WTC11 (cell line): Measurements from ENCODE around the gene FYN. TPM values are rescaled to one million over a fixed set of nuclear protein-coding genes. Genes with fewer than 3 reads are reported as not detected.

Experiments used
- ATAC-seq: fragments of 200-7000 bp; cut with Tn5 transposase; 2 replicates; pipeline ENCODE4 v1.10.0; 2021; ENCODE audit warnings: mild to moderate bottlenecking, moderate library complexity
- CTCF ChIA-PET: fragments of 300-600 bp; sonication (Branson Sonifier 250); formaldehyde crosslinking; loops from one replicate; lab custom pipeline; 2021; ENCODE audit warnings: antibody characterized with exemption; lab: Charles Lee
- POLR2A ChIA-PET: fragments of 350-600 bp; sonication (Branson Sonifier 250); formaldehyde crosslinking; loops from one replicate; lab custom pipeline; 2021; ENCODE audit warnings: antibody characterized with exemption; lab: Charles Lee
- DNase-seq: peaks from one replicate; pipeline ENCODE4 v3.0.0; 2021; ENCODE audit warnings: low spot score
- H3K27ac Mint-ChIP-seq: 2 replicates; pipeline ENCODE4 v1.8.0; 2021; ENCODE audit warnings: mixed read lengths
- H3K27me3 Mint-ChIP-seq: 2 replicates; pipeline ENCODE4 v1.8.0; 2021; ENCODE audit warnings: low read depth, mild to moderate bottlenecking, moderate library complexity, mixed read lengths
- H3K36me3 Mint-ChIP-seq: 2 replicates; pipeline ENCODE4 v1.8.0; 2021; ENCODE audit warnings: mixed read lengths
- H3K4me1 Mint-ChIP-seq: 2 replicates; pipeline ENCODE4 v1.8.0; 2022; ENCODE audit warnings: mixed read lengths
- H3K4me3 Mint-ChIP-seq: 2 replicates; pipeline ENCODE4 v1.8.0; 2021; ENCODE audit warnings: mild to moderate bottlenecking, moderate library complexity, mixed read lengths
- H3K9me3 Mint-ChIP-seq: 2 replicates; pipeline ENCODE4 v1.8.0; 2021; ENCODE audit warnings: mixed read lengths
- ATF3 ChIP-seq: sonication (generic); formaldehyde crosslinking; conservative IDR thresholded peaks from 2 replicates; pipeline ENCODE4 v1.8.1; 2022; ENCODE audit warnings: mild to moderate bottlenecking, missing genetic modification reagents
- CBFB ChIP-seq: sonication (generic); formaldehyde crosslinking; IDR thresholded peaks from 2 replicates; pipeline ENCODE4 v1.8.1; 2022; ENCODE audit warnings: mild to moderate bottlenecking, low read depth, missing genetic modification reagents
- CREM ChIP-seq: sonication (generic); formaldehyde crosslinking; IDR thresholded peaks from 2 replicates; pipeline ENCODE4 v1.8.1; 2022; ENCODE audit warnings: mild to moderate bottlenecking, missing genetic modification reagents, moderate library complexity
- CTCF ChIP-seq: fragments of 200-600 bp; IDR thresholded peaks from 2 replicates; pipeline ENCODE4 v1.8.0; 2022; ENCODE audit warnings: antibody characterized with exemption
- EMX1 ChIP-seq: fragments of 250-450 bp; sonication (Bioruptor Pico); IDR thresholded peaks from 2 replicates; pipeline ENCODE4 v1.8.0; 2021; ENCODE audit warnings: mild to moderate bottlenecking
- FOXJ3 ChIP-seq: sonication (generic); formaldehyde crosslinking; IDR thresholded peaks from 2 replicates; pipeline ENCODE4 v1.9.0; 2021; ENCODE audit warnings: missing genetic modification reagents, mild to moderate bottlenecking, borderline replicate concordance
- GABPB1 ChIP-seq: sonication (generic); formaldehyde crosslinking; IDR thresholded peaks from 2 replicates; pipeline ENCODE4 v1.8.1; 2023; ENCODE audit warnings: mild to moderate bottlenecking, missing genetic modification reagents
- GTF2I ChIP-seq: fragments of 250-450 bp; sonication (Bioruptor Pico); conservative IDR thresholded peaks from 2 replicates; pipeline ENCODE4 v1.4.0; 2021; ENCODE audit warnings: mild to moderate bottlenecking
- HMGA2 ChIP-seq: fragments of 250-450 bp; sonication (Bioruptor Pico); IDR thresholded peaks from 2 replicates; pipeline ENCODE4 v1.4.0; 2021; ENCODE audit warnings: mild to moderate bottlenecking, moderate library complexity
- KAT7 ChIP-seq: sonication (generic); formaldehyde crosslinking; IDR thresholded peaks from 2 replicates; pipeline ENCODE4 v1.8.1; 2023; ENCODE audit warnings: missing genetic modification reagents, mild to moderate bottlenecking, borderline replicate concordance
- MYBL2 ChIP-seq: sonication (generic); formaldehyde crosslinking; IDR thresholded peaks from 2 replicates; pipeline ENCODE4 v1.8.1; 2023; ENCODE audit warnings: mild to moderate bottlenecking, moderate library complexity, missing genetic modification reagents
- SMAD4 ChIP-seq: sonication (generic); formaldehyde crosslinking; IDR thresholded peaks from 2 replicates; pipeline ENCODE4 v1.8.0; 2022; ENCODE audit warnings: mild to moderate bottlenecking, missing genetic modification reagents
- TEAD4 ChIP-seq: sonication (generic); formaldehyde crosslinking; IDR thresholded peaks from 2 replicates; pipeline ENCODE4 v1.8.0; 2022; ENCODE audit warnings: mild to moderate bottlenecking, missing genetic modification reagents
- ZNF121 ChIP-seq: sonication (generic); formaldehyde crosslinking; IDR thresholded peaks from 2 replicates; pipeline ENCODE4 v1.8.0; 2023; ENCODE audit warnings: missing genetic modification reagents
- ZNF138 ChIP-seq: sonication (generic); formaldehyde crosslinking; conservative IDR thresholded peaks from 2 replicates; pipeline ENCODE4 v1.8.1; 2022; ENCODE audit warnings: mild to moderate bottlenecking, moderate library complexity, missing genetic modification reagents
- ZNF219 ChIP-seq: sonication (generic); formaldehyde crosslinking; IDR thresholded peaks from 2 replicates; pipeline ENCODE4 v1.8.0; 2023; ENCODE audit warnings: missing genetic modification reagents, mild to moderate bottlenecking, borderline replicate concordance
- ZNF232 ChIP-seq: sonication (generic); formaldehyde crosslinking; IDR thresholded peaks from 2 replicates; pipeline ENCODE4 v1.8.0; 2022; ENCODE audit warnings: mild to moderate bottlenecking, missing genetic modification reagents
- ZNF416 ChIP-seq: fragments of 250-450 bp; sonication (Bioruptor Pico); IDR thresholded peaks from 2 replicates; pipeline ENCODE4 v1.9.0; 2021; ENCODE audit warnings: mild to moderate bottlenecking, inconsistent platforms
- total RNA-seq: library from RNA; stranded (reverse); gene quantifications from 3 replicates; pipeline ENCODE4 v1.2.3, GENCODE V29; 2021
- TF ChIP-seq, protein P1 (sequence below): sonication (generic); formaldehyde crosslinking; IDR thresholded peaks from 2 replicates; pipeline ENCODE4 v1.8.1; 2022; ENCODE audit warnings: mild to moderate bottlenecking, missing genetic modification reagents, moderate library complexity, borderline replicate concordance
- TF ChIP-seq, protein P2 (sequence below): sonication (generic); formaldehyde crosslinking; IDR thresholded peaks from 2 replicates; pipeline ENCODE4 v1.8.0; 2022; ENCODE audit warnings: mild to moderate bottlenecking, missing genetic modification reagents
- TF ChIP-seq, protein P3 (sequence below): sonication (generic); formaldehyde crosslinking; IDR thresholded peaks from 2 replicates; pipeline ENCODE4 v1.8.1; 2022; ENCODE audit warnings: missing genetic modification reagents, borderline replicate concordance

FYN gene
- total RNA-seq, 1 experiment from 2014 or later = 63.9 TPM

DNA sequence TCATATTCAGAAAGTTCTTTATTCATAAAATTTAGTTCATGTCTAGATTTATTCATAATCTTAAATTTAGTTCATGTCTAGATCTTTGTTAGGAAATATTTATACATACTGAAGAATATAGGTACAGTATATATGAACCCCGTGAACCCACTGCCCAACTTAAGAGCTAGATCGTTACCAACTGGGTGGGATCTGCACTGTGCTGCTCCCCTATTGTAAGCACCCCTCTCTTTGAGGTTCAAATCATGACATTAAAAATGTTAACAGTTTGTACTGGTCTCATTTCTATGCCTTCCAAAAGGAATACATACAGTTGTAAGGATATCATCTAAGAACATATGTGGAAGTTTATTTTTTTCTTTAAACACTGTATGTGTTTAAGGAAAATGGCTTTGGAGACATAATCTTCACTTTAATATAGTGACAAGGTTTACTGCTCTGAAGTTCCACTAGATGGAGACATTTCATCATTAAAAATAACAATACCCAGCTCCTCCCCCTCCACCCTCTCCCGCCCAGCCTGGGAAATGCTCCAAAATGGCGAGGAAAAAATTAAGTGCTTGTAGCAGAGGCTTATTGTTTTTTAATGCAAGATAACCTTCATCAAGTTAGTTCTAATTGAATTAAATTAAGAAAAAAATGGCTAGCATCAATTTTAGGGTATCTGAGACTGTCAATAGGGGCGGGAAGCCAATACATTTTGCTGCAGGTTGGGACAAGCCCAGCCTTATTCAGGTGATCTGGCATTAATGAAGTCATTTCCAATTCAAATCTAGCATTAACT is 163.4 kb downstream of the FYN start:
- Mint-ChIP-seq H3K27ac (no peak overlapping the region), H3K27me3 (no peaks in the 10 kb centered on the region), H3K4me3 (no peak overlapping the region), H3K36me3 (no peaks in the 10 kb centered on the region), H3K4me1 (peaks cover 29% of the 10 kb centered on the region), H3K9me3 (no peaks in the 10 kb centered on the region)
- ChIA-PET CTCF (interaction anchor here (0.8 to 3.4 kb wide), 21 partner anchors 14 to 451 kb away, joined by 3 to 19 read pairs (median 4); partner anchors contain the start of gene FYN), POLR2A (no interaction called here)
- ATAC-seq (peak; percentile 82), DNase-seq (no peak)
- TF ChIP-seq ZNF416 (CRISPR knock-in tag) (no peak), GTF2I (CRISPR knock-in tag) (no peak), CTCF (peak; percentile 46)
- TF ChIP-seq, protein P1, sequence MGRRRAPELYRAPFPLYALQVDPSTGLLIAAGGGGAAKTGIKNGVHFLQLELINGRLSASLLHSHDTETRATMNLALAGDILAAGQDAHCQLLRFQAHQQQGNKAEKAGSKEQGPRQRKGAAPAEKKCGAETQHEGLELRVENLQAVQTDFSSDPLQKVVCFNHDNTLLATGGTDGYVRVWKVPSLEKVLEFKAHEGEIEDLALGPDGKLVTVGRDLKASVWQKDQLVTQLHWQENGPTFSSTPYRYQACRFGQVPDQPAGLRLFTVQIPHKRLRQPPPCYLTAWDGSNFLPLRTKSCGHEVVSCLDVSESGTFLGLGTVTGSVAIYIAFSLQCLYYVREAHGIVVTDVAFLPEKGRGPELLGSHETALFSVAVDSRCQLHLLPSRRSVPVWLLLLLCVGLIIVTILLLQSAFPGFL (CRISPR knock-in tag) = no peak

- ChIA-PET POLR2A (no interaction called here), CTCF (interaction anchor here (1.0 to 3.4 kb wide), 9 partner anchors 41 to 450 kb away, joined by 3 to 19 read pairs (median 6); a partner anchor contains a TSS)
- Mint-ChIP-seq H3K4me3 (no peak overlapping the region), H3K9me3 (no peaks in the 10 kb centered on the region), H3K36me3 (no peaks in the 10 kb centered on the region), H3K27me3 (no peaks in the 10 kb centered on the region), H3K27ac (no peak overlapping the region), H3K4me1 (peaks cover 29% of the 10 kb centered on the region)
- no peak for DNase-seq
- TF ChIP-seq FOXJ3 (CRISPR knock-in tag) = no peak
- TF ChIP-seq HMGA2 (CRISPR knock-in tag) = no peak
- ATAC-seq = no peak
Observed at GRCh38 chr6:111709201-111709600, 164.1 kb downstream of the FYN start.

- peaks cover 29% of the 10 kb centered on the region for H3K4me1 Mint-ChIP-seq
- ATAC-seq = no peak
- CTCF ChIA-PET = no interaction called here
- H3K27ac Mint-ChIP-seq = no peak overlapping the region
- TF ChIP-seq ATF3 (CRISPR knock-in tag) (no peak), MYBL2 (CRISPR knock-in tag) (no peak), KAT7 (CRISPR knock-in tag) (no peak), ZNF121 (no peak), ZNF219 (CRISPR knock-in tag) (no peak), ZNF138 (no peak), ZNF232 (CRISPR knock-in tag) (no peak), GABPB1 (CRISPR knock-in tag) (no peak), TEAD4 (CRISPR knock-in tag) (no peak), EMX1 (CRISPR knock-in tag) (no peak), CBFB (no peak), CREM (CRISPR knock-in tag) (no peak), ZNF416 (CRISPR knock-in tag) (no peak), SMAD4 (CRISPR knock-in tag) (no peak)
- TF ChIP-seq, protein P2, sequence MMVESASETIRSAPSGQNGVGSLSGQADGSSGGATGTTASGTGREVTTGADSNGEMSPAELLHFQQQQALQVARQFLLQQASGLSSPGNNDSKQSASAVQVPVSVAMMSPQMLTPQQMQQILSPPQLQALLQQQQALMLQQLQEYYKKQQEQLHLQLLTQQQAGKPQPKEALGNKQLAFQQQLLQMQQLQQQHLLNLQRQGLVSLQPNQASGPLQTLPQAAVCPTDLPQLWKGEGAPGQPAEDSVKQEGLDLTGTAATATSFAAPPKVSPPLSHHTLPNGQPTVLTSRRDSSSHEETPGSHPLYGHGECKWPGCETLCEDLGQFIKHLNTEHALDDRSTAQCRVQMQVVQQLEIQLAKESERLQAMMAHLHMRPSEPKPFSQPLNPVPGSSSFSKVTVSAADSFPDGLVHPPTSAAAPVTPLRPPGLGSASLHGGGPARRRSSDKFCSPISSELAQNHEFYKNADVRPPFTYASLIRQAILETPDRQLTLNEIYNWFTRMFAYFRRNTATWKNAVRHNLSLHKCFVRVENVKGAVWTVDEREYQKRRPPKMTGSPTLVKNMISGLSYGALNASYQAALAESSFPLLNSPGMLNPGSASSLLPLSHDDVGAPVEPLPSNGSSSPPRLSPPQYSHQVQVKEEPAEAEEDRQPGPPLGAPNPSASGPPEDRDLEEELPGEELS (CRISPR knock-in tag) = no peak
- TF ChIP-seq, protein P3, sequence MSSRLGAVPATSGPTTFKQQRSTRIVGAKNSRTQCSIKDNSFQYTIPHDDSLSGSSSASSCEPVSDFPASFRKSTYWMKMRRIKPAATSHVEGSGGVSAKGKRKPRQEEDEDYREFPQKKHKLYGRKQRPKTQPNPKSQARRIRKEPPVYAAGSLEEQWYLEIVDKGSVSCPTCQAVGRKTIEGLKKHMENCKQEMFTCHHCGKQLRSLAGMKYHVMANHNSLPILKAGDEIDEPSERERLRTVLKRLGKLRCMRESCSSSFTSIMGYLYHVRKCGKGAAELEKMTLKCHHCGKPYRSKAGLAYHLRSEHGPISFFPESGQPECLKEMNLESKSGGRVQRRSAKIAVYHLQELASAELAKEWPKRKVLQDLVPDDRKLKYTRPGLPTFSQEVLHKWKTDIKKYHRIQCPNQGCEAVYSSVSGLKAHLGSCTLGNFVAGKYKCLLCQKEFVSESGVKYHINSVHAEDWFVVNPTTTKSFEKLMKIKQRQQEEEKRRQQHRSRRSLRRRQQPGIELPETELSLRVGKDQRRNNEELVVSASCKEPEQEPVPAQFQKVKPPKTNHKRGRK (CRISPR knock-in tag) = no peak
- H3K27me3 Mint-ChIP-seq = no peaks in the 10 kb centered on the region
- no peak overlapping the region for H3K4me3 Mint-ChIP-seq
- no peaks in the 10 kb centered on the region for H3K9me3 Mint-ChIP-seq
- H3K36me3 Mint-ChIP-seq = peaks cover 9% of the 10 kb centered on the region
- POLR2A ChIA-PET = no interaction called here
- no peak for DNase-seq
Observed at GRCh38 chr6:111707773-111708172, 165.5 kb downstream of the FYN start.
